ENCODE results near the gene BMP7. TPM values are rescaled to one million over a fixed set of nuclear protein-coding genes. Genes with fewer than 3 reads are reported as not detected.

BMP7 gene
- total RNA-seq, 4 donors from 2014 or later: 19.2 to 39.2 (median 28.2) TPM

GRCh38 chr20:57220337-57221145, 45.9 kb downstream of the BMP7 start:
- Histone ChIP-seq H3K27ac (no peak overlapping the region), H3K27me3 (no peaks in the 10 kb centered on the region), H3K4me1 (peaks cover 30% of the 10 kb centered on the region), H3K36me3 (no peaks in the 10 kb centered on the region), H3K4me3 (no peak overlapping the region), H3K9me3 (no peaks in the 10 kb centered on the region)
- TF ChIP-seq EP300 (IDR thresholded peaks at IDR 0.05) (no peak), POLR2AphosphoS5 (IDR thresholded peaks at IDR 0.05) (no peak), CTCF (IDR thresholded peaks at IDR 0.05) (no peak), POLR2A (IDR thresholded peaks at IDR 0.05) (no peak)
- no peak for DNase-seq (ENCODE audit: low spot score in 2 of 2)
- WGBS: 78% methylated on average over 14 of the region's 14 CpGs

- Histone ChIP-seq H3K4me3 (no peak overlapping the region), H3K4me1 (peaks cover 21% of the 10 kb centered on the region), H3K36me3 (no peaks in the 10 kb centered on the region), H3K27me3 (no peaks in the 10 kb centered on the region), H3K27ac (no peak overlapping the region), H3K9me3 (no peaks in the 10 kb centered on the region)
- DNase-seq (ENCODE audit: low spot score in 2 of 2): no peak
- TF ChIP-seq CTCF (IDR thresholded peaks at IDR 0.05): no peak
- TF ChIP-seq EP300 (IDR thresholded peaks at IDR 0.05): no peak
- no peak for TF ChIP-seq POLR2AphosphoS5 (IDR thresholded peaks at IDR 0.05)
- no peak for TF ChIP-seq POLR2A (IDR thresholded peaks at IDR 0.05)
- WGBS: 87% methylated on average over 11 of the region's 11 CpGs
Observed at GRCh38 chr20:57219071-57219677, 47.3 kb downstream of the BMP7 start.

GRCh38 chr20:57218489-57218888, 48.0 kb downstream of the BMP7 start:
- DNase-seq (ENCODE audit: low spot score in 2 of 2): no peak
- Histone ChIP-seq H3K4me1 (peaks cover 14% of the 10 kb centered on the region), H3K36me3 (no peaks in the 10 kb centered on the region), H3K27me3 (no peaks in the 10 kb centered on the region), H3K27ac (no peak overlapping the region), H3K4me3 (no peak overlapping the region), H3K9me3 (no peaks in the 10 kb centered on the region)
- WGBS: 90% methylated on average over 5 of the region's 5 CpGs
- no peak for TF ChIP-seq EP300 (IDR thresholded peaks at IDR 0.05)
- no peak for TF ChIP-seq POLR2AphosphoS5 (IDR thresholded peaks at IDR 0.05)
- TF ChIP-seq CTCF (IDR thresholded peaks at IDR 0.05): no peak
- TF ChIP-seq POLR2A (IDR thresholded peaks at IDR 0.05): no peak

- Histone ChIP-seq H3K4me1 (peaks cover 11% of the 10 kb centered on the region), H3K36me3 (no peaks in the 10 kb centered on the region), H3K9me3 (no peaks in the 10 kb centered on the region), H3K27me3 (no peaks in the 10 kb centered on the region), H3K27ac (no peak overlapping the region), H3K4me3 (no peak overlapping the region)
- no peak for DNase-seq (ENCODE audit: low spot score in 2 of 2)
- TF ChIP-seq CTCF (IDR thresholded peaks at IDR 0.05): no peak
- TF ChIP-seq EP300 (IDR thresholded peaks at IDR 0.05): no peak
- no peak for TF ChIP-seq POLR2A (IDR thresholded peaks at IDR 0.05)
- no peak for TF ChIP-seq POLR2AphosphoS5 (IDR thresholded peaks at IDR 0.05)
- WGBS: 88% methylated on average over 9 of the region's 9 CpGs
Observed at GRCh38 chr20:57217802-57218201, 48.6 kb downstream of the BMP7 start.

GRCh38 chr20:57216669-57217068, 49.8 kb downstream of the BMP7 start:
- H3K36me3 ChIP-seq: no peaks in the 10 kb centered on the region
- H3K9me3 ChIP-seq: no peaks in the 10 kb centered on the region
- no peak overlapping the region for H3K4me3 ChIP-seq
- H3K4me1 ChIP-seq: peaks cover 14% of the 10 kb centered on the region
- WGBS: 77% methylated on average over 8 of the region's 9 CpGs
- TF ChIP-seq CTCF (IDR thresholded peaks at IDR 0.05): no peak
- TF ChIP-seq POLR2A (IDR thresholded peaks at IDR 0.05): no peak
- no peak for TF ChIP-seq POLR2AphosphoS5 (IDR thresholded peaks at IDR 0.05)
- no peak for TF ChIP-seq EP300 (IDR thresholded peaks at IDR 0.05)
- no peak overlapping the region for H3K27ac ChIP-seq
- no peaks in the 10 kb centered on the region for H3K27me3 ChIP-seq
- DNase-seq (ENCODE audit: low spot score in 2 of 2): no peak
